Measurements from ENCODE around the gene CTDSPL2.
"Not testable (repeated sequence)": the region's sequence is repeated elsewhere in the genome, so short reads cannot be mapped to it uniquely, and the experiment has no call there.

CTDSPL2 gene

GRCh38 chr15:44441095-44441501 is 13.7 kb downstream of the CTDSPL2 start:
- H3K36me3 ChIP-seq (ENCODE audit: insufficient read depth, low read length), result peaks cover 19% of the 10 kb centered on the region; the same call in 1 of the 2 replicates
- H3K27ac ChIP-seq (ENCODE audit: low read depth, low read length), result peak overlapping the region; percentile 51; the same call in 1 of the 2 replicates
- no peaks in the 10 kb centered on the region for H3K27me3 ChIP-seq (ENCODE audit: insufficient read depth, low read length)
- H3K4me1 ChIP-seq (ENCODE audit: insufficient read depth, low read length), result peaks cover 30% of the 10 kb centered on the region
- no peak overlapping the region for H3K4me3 ChIP-seq (ENCODE audit: low read length)
- H3K9me3 ChIP-seq (ENCODE audit: insufficient read depth, low read depth, low read length), result no peaks in the 10 kb centered on the region
- H3K9ac ChIP-seq (ENCODE audit: low read depth, low read length), result peak overlapping the region; percentile 15; the same call in 1 of the 2 replicates
- 33% methylated on average over 3 of the region's 5 CpGs for WGBS

DNA sequence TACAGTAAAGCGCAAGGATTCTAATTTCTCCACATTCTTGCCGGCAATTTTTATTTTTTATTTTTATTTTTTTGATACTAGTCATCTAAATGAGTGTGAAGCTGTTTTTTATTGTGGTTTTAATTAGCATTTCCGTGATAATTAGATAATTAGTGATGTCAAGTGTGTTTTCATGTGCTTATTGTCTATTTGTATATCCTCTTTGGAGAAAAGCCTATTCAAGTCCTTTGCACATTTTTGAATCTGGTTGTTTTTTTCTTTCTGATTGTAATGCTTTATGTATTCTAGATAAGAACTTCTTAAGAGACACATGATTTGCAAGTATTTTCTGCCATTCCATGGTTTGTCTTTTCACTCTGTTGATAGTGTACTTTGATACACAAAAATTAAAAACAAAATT is 16.1 kb downstream of the CTDSPL2 start:
- WGBS, result 99% methylated on average over 3 of the region's 3 CpGs

GRCh38 chr15:44447772-44448376 is 20.4 kb downstream of the CTDSPL2 start:
- WGBS, result 97% methylated on average over 11 of the region's 11 CpGs
- Histone ChIP-seq H3K27me3 (ENCODE audit: insufficient read depth, low read length) (no peaks in the 10 kb centered on the region), H3K9me3 (ENCODE audit: insufficient read depth, low read depth, low read length) (no peaks in the 10 kb centered on the region), H3K36me3 (ENCODE audit: insufficient read depth, low read length) (peaks cover 20% of the 10 kb centered on the region; the same call in 1 of the 2 replicates), H3K4me1 (ENCODE audit: insufficient read depth, low read length) (0 out of 2 replicates have a peak, but pooled peaks cover 4% of the 10 kb centered on the region), H3K27ac (ENCODE audit: low read depth, low read length) (no peak overlapping the region), H3K4me3 (ENCODE audit: low read length) (no peak overlapping the region), H3K9ac (ENCODE audit: low read depth, low read length) (no peak overlapping the region)

More for the DNA sequence above, 16.1 kb downstream of the CTDSPL2 start:
- peaks cover 20% of the 10 kb centered on the region; the same call in 1 of the 2 replicates for H3K36me3 ChIP-seq (ENCODE audit: insufficient read depth, low read length)
- H3K27me3 ChIP-seq (ENCODE audit: insufficient read depth, low read length), result no peaks in the 10 kb centered on the region
- H3K27ac ChIP-seq (ENCODE audit: low read depth, low read length), result no peak overlapping the region
- no peaks in the 10 kb centered on the region for H3K9me3 ChIP-seq (ENCODE audit: insufficient read depth, low read depth, low read length)
- H3K4me3 ChIP-seq (ENCODE audit: low read length), result no peak overlapping the region
- peaks cover 19% of the 10 kb centered on the region for H3K4me1 ChIP-seq (ENCODE audit: insufficient read depth, low read length)
- H3K9ac ChIP-seq (ENCODE audit: low read depth, low read length), result no peak overlapping the region

DNA sequence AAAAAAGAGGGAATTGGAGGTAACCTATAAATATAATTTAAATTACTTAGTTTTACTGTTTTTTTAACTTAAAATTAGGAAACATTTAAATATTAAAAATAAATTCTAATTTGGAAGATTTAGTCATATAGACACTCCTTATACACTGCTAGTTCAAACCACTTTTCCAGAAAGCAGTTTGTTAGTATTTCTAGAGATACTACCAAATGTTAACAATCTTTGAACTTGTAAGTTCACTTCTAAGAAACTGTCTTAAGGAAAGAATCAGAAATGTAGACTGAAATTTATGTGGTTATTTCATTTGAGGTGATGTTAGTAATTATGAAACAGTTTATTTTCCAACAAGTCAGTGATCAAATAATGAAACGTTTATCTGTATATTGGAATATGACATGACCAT is 22.7 kb downstream of the CTDSPL2 start:
- Histone ChIP-seq H3K4me3 (ENCODE audit: low read length) (no peak overlapping the region), H3K9me3 (ENCODE audit: insufficient read depth, low read depth, low read length) (no peaks in the 10 kb centered on the region), H3K27me3 (ENCODE audit: insufficient read depth, low read length) (no peaks in the 10 kb centered on the region), H3K9ac (ENCODE audit: low read depth, low read length) (no peak overlapping the region), H3K36me3 (ENCODE audit: insufficient read depth, low read length) (peaks cover 8% of the 10 kb centered on the region; the same call in 1 of the 2 replicates), H3K27ac (ENCODE audit: low read depth, low read length) (no peak overlapping the region), H3K4me1 (ENCODE audit: insufficient read depth, low read length) (0 out of 2 replicates have a peak, but pooled peaks cover 4% of the 10 kb centered on the region)
- no CpG with 5 or more reads among the region's 1 CpG for WGBS

DNA sequence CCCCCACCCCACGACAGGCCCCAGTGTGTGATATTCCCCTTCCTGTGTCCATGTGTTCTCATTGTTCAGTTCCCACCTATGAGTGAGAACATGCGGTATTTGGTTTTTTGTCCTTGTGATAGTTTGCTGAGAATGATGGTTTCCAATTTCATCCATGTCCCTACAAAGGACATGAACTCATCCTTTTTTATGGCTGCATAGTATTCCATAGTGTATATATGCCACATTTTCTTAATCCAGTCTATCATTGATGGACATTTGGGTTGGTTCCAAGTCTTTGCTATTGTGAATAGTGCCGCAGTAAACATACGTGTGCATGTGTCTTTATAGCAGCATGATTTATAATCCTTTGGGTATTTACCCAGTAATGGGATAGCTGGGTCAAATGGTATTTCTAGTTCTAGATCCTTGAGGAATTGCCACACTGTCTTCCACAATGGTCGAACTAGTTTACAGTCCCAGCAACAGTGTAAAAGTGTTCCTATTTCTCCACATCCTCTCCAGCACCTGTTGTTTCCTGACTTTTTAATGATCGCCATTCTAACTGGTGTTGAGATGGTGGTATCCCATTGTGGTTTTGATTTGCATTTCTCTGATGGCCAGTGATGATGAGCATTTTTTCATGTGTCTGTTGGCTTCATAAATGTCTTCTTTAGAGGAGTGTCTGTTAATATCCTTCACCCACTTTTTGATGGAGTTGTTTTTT is 26.3 kb downstream of the CTDSPL2 start:
- not testable (repeated sequence) for H3K36me3 ChIP-seq (ENCODE audit: insufficient read depth, low read length); H3K9me3 ChIP-seq (ENCODE audit: insufficient read depth, low read depth, low read length); H3K27ac ChIP-seq (ENCODE audit: low read depth, low read length); H3K4me1 ChIP-seq (ENCODE audit: insufficient read depth, low read length); H3K27me3 ChIP-seq (ENCODE audit: insufficient read depth, low read length); H3K4me3 ChIP-seq (ENCODE audit: low read length); H3K9ac ChIP-seq (ENCODE audit: low read depth, low read length)
- WGBS, result 89% methylated on average over 4 of the region's 6 CpGs

GRCh38 chr15:44458429-44458828 is 31.0 kb downstream of the CTDSPL2 start:
- H3K36me3 ChIP-seq (ENCODE audit: insufficient read depth, low read length), result peaks cover 49% of the 10 kb centered on the region
- no peaks in the 10 kb centered on the region for H3K9me3 ChIP-seq (ENCODE audit: insufficient read depth, low read depth, low read length)
- no peak overlapping the region for H3K27ac ChIP-seq (ENCODE audit: low read depth, low read length)
- no peak overlapping the region for H3K9ac ChIP-seq (ENCODE audit: low read depth, low read length)
- peaks cover 4% of the 10 kb centered on the region; the same call in 1 of the 2 replicates for H3K4me1 ChIP-seq (ENCODE audit: insufficient read depth, low read length)
- H3K4me3 ChIP-seq (ENCODE audit: low read length), result no peak overlapping the region
- WGBS, result 97% methylated on average over 4 of the region's 4 CpGs
- H3K27me3 ChIP-seq (ENCODE audit: insufficient read depth, low read length), result no peaks in the 10 kb centered on the region

DNA sequence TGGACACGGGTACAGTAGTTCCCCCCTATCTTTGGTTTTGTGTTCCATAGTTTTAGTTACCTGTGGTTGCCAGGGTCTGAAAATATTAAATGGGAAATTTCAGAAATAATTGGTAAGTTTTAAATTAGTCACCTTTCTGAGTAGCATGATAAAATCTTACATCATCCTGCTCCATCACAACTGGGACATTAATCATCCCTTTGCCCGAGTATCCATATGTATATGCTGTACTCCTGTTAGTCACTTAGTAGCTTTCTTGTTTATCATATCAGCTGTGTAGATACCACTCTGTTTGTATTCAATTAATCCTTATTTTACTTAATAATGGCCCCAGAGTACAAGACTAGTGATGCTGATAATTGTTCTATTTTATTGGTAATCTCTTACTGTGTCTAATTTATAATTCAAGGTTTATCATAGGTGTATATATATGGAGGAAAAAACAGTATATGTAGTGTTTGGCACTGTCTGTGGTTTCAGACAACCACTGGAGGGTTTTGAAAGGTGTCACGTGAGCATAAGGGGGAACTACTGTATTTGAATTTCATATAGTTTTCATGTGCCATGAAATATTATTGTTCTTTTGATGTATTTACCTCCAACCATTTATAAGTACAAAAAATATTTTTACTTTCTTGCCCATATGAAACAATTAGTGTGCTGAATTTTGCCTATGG is 41.4 kb downstream of the CTDSPL2 start:
- H3K9me3 ChIP-seq (ENCODE audit: insufficient read depth, low read depth, low read length), result peaks cover 6% of the 10 kb centered on the region; the same call in 1 of the 2 replicates
- 100% methylated on average over 3 of the region's 3 CpGs for WGBS
- H3K9ac ChIP-seq (ENCODE audit: low read depth, low read length), result no peak overlapping the region
- no peaks in the 10 kb centered on the region for H3K27me3 ChIP-seq (ENCODE audit: insufficient read depth, low read length)
- no peak overlapping the region for H3K4me3 ChIP-seq (ENCODE audit: low read length)
- H3K27ac ChIP-seq (ENCODE audit: low read depth, low read length), result no peak overlapping the region
- peaks cover 59% of the 10 kb centered on the region for H3K36me3 ChIP-seq (ENCODE audit: insufficient read depth, low read length)
- H3K4me1 ChIP-seq (ENCODE audit: insufficient read depth, low read length), result no peaks in the 10 kb centered on the region

GRCh38 chr15:44471885-44472455 is 44.5 kb downstream of the CTDSPL2 start:
- H3K4me1 ChIP-seq (ENCODE audit: insufficient read depth, low read length), result no peaks in the 10 kb centered on the region
- H3K27ac ChIP-seq (ENCODE audit: low read depth, low read length), result no peak overlapping the region
- H3K9ac ChIP-seq (ENCODE audit: low read depth, low read length), result no peak overlapping the region
- peaks cover 48% of the 10 kb centered on the region for H3K36me3 ChIP-seq (ENCODE audit: insufficient read depth, low read length)
- 96% methylated on average over 2 of the region's 2 CpGs for WGBS
- no peaks in the 10 kb centered on the region for H3K27me3 ChIP-seq (ENCODE audit: insufficient read depth, low read length)
- peaks cover 6% of the 10 kb centered on the region; the same call in 1 of the 2 replicates for H3K9me3 ChIP-seq (ENCODE audit: insufficient read depth, low read depth, low read length)
- H3K4me3 ChIP-seq (ENCODE audit: low read length), result no peak overlapping the region

DNA sequence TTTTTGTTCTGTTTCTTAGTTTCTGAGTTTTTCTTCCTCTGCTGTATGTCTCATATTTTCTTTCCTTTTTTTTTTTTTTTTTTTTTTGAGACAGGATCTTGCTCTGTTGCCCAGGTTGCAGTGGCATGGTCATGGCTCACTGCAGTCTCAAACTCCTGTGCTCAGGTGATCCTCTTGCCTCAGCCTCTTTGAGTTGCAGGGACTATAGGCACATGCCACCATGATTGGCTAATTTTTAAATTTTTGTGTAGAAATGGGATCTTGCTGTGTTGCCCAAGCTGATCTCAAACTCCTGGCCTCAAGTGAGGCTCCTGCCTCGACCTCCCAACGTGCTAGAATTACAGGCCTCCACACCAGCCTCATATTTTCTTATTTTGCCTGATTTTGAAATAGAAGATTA is 51.9 kb downstream of the CTDSPL2 start:
- H3K36me3 ChIP-seq (ENCODE audit: insufficient read depth, low read length), result peaks cover 10% of the 10 kb centered on the region; the same call in 1 of the 2 replicates
- H3K27ac ChIP-seq (ENCODE audit: low read depth, low read length), result no peak overlapping the region
- WGBS, result 100% methylated on average over 2 of the region's 2 CpGs
- H3K4me1 ChIP-seq (ENCODE audit: insufficient read depth, low read length), result no peaks in the 10 kb centered on the region
- no peaks in the 10 kb centered on the region for H3K9me3 ChIP-seq (ENCODE audit: insufficient read depth, low read depth, low read length)
- H3K27me3 ChIP-seq (ENCODE audit: insufficient read depth, low read length), result no peaks in the 10 kb centered on the region
- H3K9ac ChIP-seq (ENCODE audit: low read depth, low read length), result no peak overlapping the region
- no peak overlapping the region for H3K4me3 ChIP-seq (ENCODE audit: low read length)

DNA sequence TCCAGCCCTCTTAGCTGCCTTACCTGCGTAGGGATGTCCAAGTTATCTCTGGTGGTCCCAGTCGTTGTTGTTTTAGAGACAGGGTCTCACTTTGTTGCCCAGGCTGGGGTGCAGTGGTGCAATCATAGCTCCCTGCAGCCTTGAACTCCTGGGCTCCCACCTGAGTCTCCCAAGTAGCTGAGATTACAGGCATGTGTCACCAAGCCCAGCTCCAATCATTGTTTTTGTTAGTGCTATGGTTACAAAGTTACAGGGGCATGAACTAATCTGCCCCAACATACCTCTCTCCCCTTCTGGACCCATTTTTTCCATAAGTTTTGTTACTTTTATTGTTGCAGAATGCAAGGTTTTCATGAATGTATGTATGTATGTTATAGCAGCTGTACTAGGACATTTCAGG is 54.7 kb downstream of the CTDSPL2 start:
- 94% methylated on average over 2 of the region's 2 CpGs for WGBS
- Histone ChIP-seq H3K27ac (ENCODE audit: low read depth, low read length) (no peak overlapping the region), H3K9ac (ENCODE audit: low read depth, low read length) (no peak overlapping the region)

GRCh38 chr15:44485880-44486279 is 58.5 kb downstream of the CTDSPL2 start:
- 97% methylated on average over 3 of the region's 3 CpGs for WGBS
- Histone ChIP-seq H3K4me1 (ENCODE audit: insufficient read depth, low read length) (no peaks in the 10 kb centered on the region; the same call in 1 of the 2 replicates), H3K36me3 (ENCODE audit: insufficient read depth, low read length) (peaks cover 66% of the 10 kb centered on the region), H3K9ac (ENCODE audit: low read depth, low read length) (no peak overlapping the region), H3K27me3 (ENCODE audit: insufficient read depth, low read length) (no peaks in the 10 kb centered on the region), H3K9me3 (ENCODE audit: insufficient read depth, low read depth, low read length) (no peaks in the 10 kb centered on the region), H3K4me3 (ENCODE audit: low read length) (no peak overlapping the region), H3K27ac (ENCODE audit: low read depth, low read length) (no peak overlapping the region)

More for the DNA sequence above, 54.7 kb downstream of the CTDSPL2 start:
- Histone ChIP-seq H3K36me3 (ENCODE audit: insufficient read depth, low read length) (peaks cover 34% of the 10 kb centered on the region), H3K4me3 (ENCODE audit: low read length) (no peak overlapping the region), H3K27me3 (ENCODE audit: insufficient read depth, low read length) (no peaks in the 10 kb centered on the region), H3K9me3 (ENCODE audit: insufficient read depth, low read depth, low read length) (no peaks in the 10 kb centered on the region), H3K4me1 (ENCODE audit: insufficient read depth, low read length) (no peaks in the 10 kb centered on the region)
